Body of pancreas (tissue), 4 donors: ENCODE measurements around the gene MED25. TPM values are rescaled to one million over a fixed set of nuclear protein-coding genes. Genes with fewer than 3 reads are reported as not detected.

Source experiments
- ATAC-seq: fragments of 150-250 bp; one replicate; pipeline ENCODE4 v1.9.1; 2016
- DNase-seq, 4 donors: peaks; one replicate each; pipeline ENCODE4 v3.0.0-alpha.2; 2019
- H3K27ac ChIP-seq, 4 donors: fragments of 200-600 bp; sonication (generic); 1 replicate in 3 of 4; 2 replicates in 1 of 4; pipeline versions ENCODE4 v1.5.1 to v1.6.1; 2016 to 2019; ENCODE audit warnings: mild to moderate bottlenecking in 1 of 4, mixed read lengths in 1 of 4, moderate library complexity in 1 of 4
- H3K27me3 ChIP-seq, 2 donors: fragments of 200-600 bp; sonication (generic); one replicate each; pipeline ENCODE4 v1.6.0; 2016; ENCODE audit warnings: mild to moderate bottlenecking in 1 of 2
- H3K36me3 ChIP-seq, 2 donors: fragments of 200-600 bp; sonication (generic); replicated peaks in 1 of 2; 2 replicates each; pipeline ENCODE4 v1.5.1; 2016; ENCODE audit warnings: low read depth in 2 of 2; ENCODE audit not compliant: insufficient read depth in 1 of 2
- H3K4me1 ChIP-seq: fragments of 200-600 bp; sonication (generic); one replicate; pipeline ENCODE4 v1.6.0; 2016
- H3K4me3 ChIP-seq, 2 donors: fragments of 200-600 bp; sonication (generic); 1 replicate in 1 of 2; 2 replicates in 1 of 2; pipeline ENCODE4 v1.5.1; 2016 to 2019
- H3K9me3 ChIP-seq, 3 donors: fragments of 200-600 bp; sonication (generic); 1 replicate in 2 of 3; 2 replicates in 1 of 3; pipeline ENCODE4 v1.5.1; 2016
- CTCF ChIP-seq, 7 experiments: fragments of 450-650 bp in 4 of 7; fragments of 200-600 bp in 3 of 7; sonication (generic) in 3 of 7; IDR thresholded peaks; one replicate each; pipeline ENCODE4 v1.5.1; 2016 to 2019; ENCODE audit warnings: antibody characterized with exemption in 7 of 7
- POLR2A ChIP-seq, 3 donors: fragments of 450-650 bp; IDR thresholded peaks; one replicate each; pipeline ENCODE4 v1.6.1; 2016; ENCODE audit warnings: antibody characterized with exemption in 3 of 3, mild to moderate bottlenecking in 2 of 3
- WGBS, 2 donors: methylation state at CpG; one replicate each; pipeline ENCODE4 v1.1.5; 2017; 5-methylcytosine and 5-hydroxymethylcytosine counted together
- intact Hi-C: fragments of 100-400 bp; cut with DNase I; formaldehyde crosslinking; loops from one replicate; pipeline ENCODE4 v1.15.1; 2023
- total RNA-seq, 2 donors: library from RNA; depleted of rRNA; stranded (reverse); fragments of >200 nt; gene quantifications; one replicate each; pipeline ENCODE4 v1.1.0, GENCODE V29; 2016

MED25 gene
- total RNA-seq, 2 donors from 2014 or later = 15.8 to 16.9 TPM

GRCh38 chr19:49855277-49855675, 37.2 kb downstream of the MED25 start:
- H3K4me1 ChIP-seq = peaks cover 28% of the 10 kb centered on the region
- H3K9me3 ChIP-seq = no peaks in the 10 kb centered on the region
- DNase-seq (peak in 1 of 4 donors; percentile 13), ATAC-seq (no peak)
- no peak overlapping the region for H3K27ac ChIP-seq
- H3K4me3 ChIP-seq = no peak overlapping the region
- no peaks in the 10 kb centered on the region for H3K27me3 ChIP-seq
- intact Hi-C loops = no loop called here
- H3K36me3 ChIP-seq = peaks cover 9 to 11% of the 10 kb centered on the region in 2 donors
- TF ChIP-seq POLR2A (IDR thresholded peaks at IDR 0.05) = no peak
- no peak for TF ChIP-seq CTCF (IDR thresholded peaks at IDR 0.05)
- WGBS, 2 donors = 83 to 88% methylated on average over 7 to 12 of the region's 12 CpGs

GRCh38 chr19:49855676-49856573, 37.8 kb downstream of the MED25 start:
- peak in 1 of 4 donors; percentile 22 for DNase-seq
- TF ChIP-seq CTCF (IDR thresholded peaks at IDR 0.05) (no peak), POLR2A (IDR thresholded peaks at IDR 0.05) (no peak)
- intact Hi-C loops = no loop called here

GRCh38 chr19:49856574-49857021, 38.5 kb downstream of the MED25 start:
- ATAC-seq = no peak
- no peak for TF ChIP-seq CTCF (IDR thresholded peaks at IDR 0.05)
- no peak for TF ChIP-seq POLR2A (IDR thresholded peaks at IDR 0.05)
- Histone ChIP-seq H3K36me3 (peaks cover 13 to 20% of the 10 kb centered on the region in 2 donors), H3K4me1 (peaks cover 28% of the 10 kb centered on the region), H3K27me3 (no peaks in the 10 kb centered on the region), H3K9me3 (no peaks in the 10 kb centered on the region), H3K4me3 (no peak overlapping the region), H3K27ac (no peak overlapping the region)
- 86 to 100% methylated on average over 5 to 15 of the region's 18 CpGs for WGBS, 2 donors
- no peak for DNase-seq
- intact Hi-C loops = no loop called here

More at GRCh38 chr19:49855676-49856573, 37.8 kb downstream of the MED25 start:
- 80 to 82% methylated on average over 19 to 21 of the region's 21 CpGs for WGBS, 2 donors
- no peak for ATAC-seq
- H3K4me1 ChIP-seq = peaks cover 28% of the 10 kb centered on the region
- peaks cover 9 to 17% of the 10 kb centered on the region in 2 donors for H3K36me3 ChIP-seq
- no peak overlapping the region for H3K4me3 ChIP-seq
- H3K9me3 ChIP-seq = no peaks in the 10 kb centered on the region
- peak overlapping the region in 1 of 4 donors; percentile 8 for H3K27ac ChIP-seq
- no peaks in the 10 kb centered on the region for H3K27me3 ChIP-seq

GRCh38 chr19:49857061-49857837, 39.2 kb downstream of the MED25 start:
- 91 to 93% methylated on average over 25 to 26 of the region's 26 CpGs for WGBS, 2 donors
- Histone ChIP-seq H3K27me3 (no peaks in the 10 kb centered on the region), H3K4me1 (peaks cover 23% of the 10 kb centered on the region), H3K4me3 (no peak overlapping the region), H3K36me3 (peaks cover 13 to 20% of the 10 kb centered on the region in 2 donors), H3K27ac (no peak overlapping the region), H3K9me3 (no peaks in the 10 kb centered on the region)
- DNase-seq = peak in 1 of 4 donors; percentile 6
- intact Hi-C loops = no loop called here
- no peak for ATAC-seq
- no peak for TF ChIP-seq POLR2A (IDR thresholded peaks at IDR 0.05)
- no peak for TF ChIP-seq CTCF (IDR thresholded peaks at IDR 0.05)
